GM19351 (cell line): Measurements from ENCODE around the gene NET1.

Experiments
- ATAC-seq: cut with Tn5 transposase; IDR thresholded peaks from one replicate; pipeline ENCODE4 v1.9.1; 2021; ENCODE audit warnings: mild to moderate bottlenecking, moderate library complexity; ENCODE audit not compliant: unreplicated experiment

The NET1 gene

DNA sequence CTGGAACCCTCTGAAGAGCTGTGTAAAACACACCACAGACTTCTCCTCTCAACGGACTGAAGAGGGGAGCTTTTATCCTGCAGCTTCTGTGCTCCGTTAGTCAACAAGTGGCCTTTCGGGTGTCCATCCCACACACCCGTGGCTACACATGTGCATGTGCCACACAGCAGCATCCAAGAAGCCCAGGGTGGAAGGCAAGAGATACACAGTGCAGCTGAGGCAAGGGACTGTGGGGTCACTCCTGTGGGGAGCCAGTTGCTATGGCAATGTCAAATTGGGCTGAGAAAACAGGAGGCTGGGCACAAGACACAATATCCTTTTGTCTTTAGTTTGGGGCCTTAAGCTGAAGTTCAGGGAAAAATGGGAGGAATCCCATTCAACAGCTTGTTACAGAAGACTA is 28.7 kb downstream of the NET1 start:
- ATAC-seq: no peak

DNA sequence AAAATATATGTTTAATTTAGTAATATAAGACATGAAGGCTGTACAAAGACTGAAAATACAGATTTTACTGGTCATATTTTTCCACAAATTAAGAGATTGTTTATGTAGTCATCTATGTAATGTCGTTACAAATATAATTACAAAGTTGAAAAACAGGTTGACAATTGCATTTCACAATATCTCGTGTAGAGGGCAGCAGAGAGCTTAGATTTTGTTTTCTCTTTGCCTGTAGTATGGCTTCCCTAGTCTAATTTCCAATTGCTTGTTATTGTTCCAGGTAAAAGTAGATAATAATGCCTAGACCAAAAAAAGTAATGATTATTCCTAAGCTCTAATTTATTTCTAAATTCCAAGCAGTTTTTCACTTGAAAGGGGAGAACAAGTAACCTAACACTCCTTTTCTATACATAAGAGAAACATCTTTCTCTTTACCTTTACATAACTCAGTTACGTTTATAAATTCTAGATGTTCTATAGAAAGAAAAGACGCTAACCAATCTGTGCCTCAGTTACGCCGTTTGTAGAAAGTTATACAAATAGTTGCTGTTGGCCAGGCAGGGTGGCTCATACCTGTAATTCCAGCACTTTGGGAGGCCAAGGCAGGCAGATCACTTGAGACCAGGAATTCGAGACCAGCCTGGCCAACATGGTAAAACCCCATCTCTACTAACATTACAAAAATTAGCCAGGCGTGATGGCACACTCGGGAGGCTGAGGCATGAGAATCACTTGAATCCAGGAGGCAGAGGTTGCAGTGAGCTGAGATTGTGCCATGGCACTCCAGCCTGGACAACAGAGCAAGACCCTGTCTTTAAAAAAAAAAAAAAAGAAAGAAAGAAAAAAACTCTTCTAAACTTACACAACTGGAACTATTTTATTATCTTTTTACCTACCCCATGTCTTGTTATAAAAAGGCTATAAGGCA is 30.0 kb downstream of the NET1 start:
- ATAC-seq: no peak

DNA sequence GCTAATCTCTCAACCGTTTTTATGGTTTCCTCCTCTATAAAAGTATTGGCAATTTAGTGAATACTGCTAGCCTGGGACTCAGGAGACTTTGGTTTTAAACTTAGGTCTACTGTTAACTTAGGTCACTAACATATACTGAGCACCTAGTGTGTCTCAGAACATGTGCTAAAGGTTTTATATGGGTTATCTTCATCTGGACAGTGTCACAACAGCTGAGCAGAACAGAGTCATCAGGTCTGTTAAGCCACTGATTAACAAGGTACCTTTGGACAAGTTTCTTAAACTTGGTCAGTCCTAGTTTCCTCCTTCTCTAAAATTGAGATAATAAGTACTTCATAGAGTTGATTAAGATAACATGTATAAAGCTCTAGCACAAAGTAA is 30.6 kb downstream of the NET1 start:
- ATAC-seq: peak; percentile 25

DNA sequence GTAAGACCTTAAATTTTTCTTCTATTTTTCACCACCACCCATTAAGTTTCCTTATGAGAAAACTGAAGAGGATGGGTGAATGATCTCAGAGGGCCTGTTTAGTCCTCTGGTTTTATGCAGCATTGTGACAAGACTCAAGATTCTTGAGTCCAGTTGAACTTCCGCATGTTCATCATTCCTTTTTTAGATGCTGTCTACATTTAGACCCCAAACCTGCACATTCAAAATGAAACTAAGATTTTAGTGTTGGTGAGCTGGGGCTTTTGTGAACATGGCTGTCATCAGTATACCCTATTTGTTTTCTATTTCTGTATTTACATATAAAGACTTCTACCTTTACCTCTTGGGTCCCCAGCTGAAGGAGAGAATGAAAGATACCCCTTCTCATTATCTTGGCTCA is 31.1 kb downstream of the NET1 start:
- peak; percentile 76 for ATAC-seq

DNA sequence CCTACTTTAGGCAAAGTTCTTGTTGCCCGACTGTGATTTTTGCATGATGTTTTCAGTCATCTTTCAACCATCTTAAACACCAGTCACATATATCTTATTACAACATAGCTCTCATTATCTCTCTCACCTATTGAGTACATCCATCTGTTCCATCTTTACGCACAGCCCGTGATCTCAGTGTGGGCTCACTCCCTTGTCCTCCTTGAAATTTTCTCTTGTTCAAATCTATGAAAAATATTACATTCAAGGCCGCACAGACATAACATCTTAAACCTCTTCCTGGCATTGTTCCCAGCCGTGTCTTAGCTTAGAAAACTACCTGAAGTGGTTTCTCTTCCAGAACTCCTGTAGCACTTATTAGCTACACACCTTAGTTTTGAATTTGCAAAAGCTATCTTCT is 32.6 kb downstream of the NET1 start:
- ATAC-seq: no peak

DNA sequence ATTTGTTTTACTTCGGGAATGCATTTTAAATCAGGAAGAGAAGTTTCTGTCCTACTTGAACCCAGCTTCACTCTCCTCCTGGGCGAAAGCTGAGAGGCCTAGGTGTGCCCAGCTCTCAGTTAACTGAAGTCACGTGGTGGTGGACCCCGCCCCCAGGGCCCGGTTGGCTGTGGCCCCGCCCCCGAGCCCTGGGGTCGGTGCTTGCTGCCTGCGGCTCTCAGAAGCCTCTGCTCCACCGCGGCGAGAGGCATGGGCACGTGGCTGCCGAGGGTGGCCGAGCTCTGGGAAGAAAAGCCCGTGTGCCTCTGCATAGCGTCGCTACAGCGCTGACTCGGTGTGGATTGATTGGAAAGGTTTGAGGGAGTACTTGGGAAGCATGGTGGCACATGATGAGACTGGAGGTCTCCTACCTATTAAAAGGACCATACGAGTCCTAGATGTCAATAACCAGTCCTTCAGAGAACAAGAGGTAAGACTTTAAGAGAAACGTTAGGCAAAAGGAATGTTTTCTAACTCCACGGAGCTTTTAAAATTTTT is 34.1 kb downstream of the NET1 start:
- ATAC-seq: peak; percentile 36

DNA sequence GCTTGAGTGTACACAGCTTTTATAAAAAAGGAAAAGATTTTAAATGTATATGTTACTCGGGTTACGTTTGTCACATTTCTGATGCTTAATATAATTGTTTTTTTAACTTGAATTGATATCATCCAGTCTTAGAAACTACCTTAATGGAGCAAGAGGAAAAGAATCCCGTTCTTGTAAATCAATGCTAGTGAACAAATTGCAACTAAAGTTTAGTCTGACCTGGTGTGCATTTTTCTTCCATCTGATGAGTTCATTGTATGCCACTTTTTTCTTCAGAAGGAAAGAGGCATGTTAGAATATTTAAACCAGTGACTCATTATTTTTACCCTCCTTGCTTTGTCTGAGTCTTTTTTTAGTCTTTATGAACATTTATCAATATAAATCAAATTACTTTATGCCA is 34.7 kb downstream of the NET1 start:
- no peak for ATAC-seq

DNA sequence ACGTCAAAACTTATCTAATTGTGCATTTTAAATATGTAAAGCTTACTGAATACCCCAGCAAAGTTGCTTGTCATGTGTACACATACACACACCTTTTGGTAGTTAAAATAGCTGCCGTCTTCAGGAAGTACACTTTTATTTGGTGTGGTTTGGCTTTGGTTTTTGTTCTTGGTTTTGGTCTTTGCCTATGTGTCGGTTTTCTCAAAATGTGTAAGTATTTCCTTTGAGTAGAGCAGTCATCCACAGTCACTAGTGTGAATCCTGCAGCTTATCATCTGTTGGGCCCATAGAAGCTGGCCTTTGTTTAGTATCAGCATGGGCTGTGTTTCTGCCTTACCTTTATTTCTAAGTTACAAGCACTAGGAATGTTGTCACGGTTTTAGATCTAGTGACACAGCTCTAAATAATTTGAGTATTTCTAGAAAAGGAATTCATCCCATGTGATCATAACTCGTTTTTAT is 35.3 kb downstream of the NET1 start:
- ATAC-seq: peak; percentile 59

DNA sequence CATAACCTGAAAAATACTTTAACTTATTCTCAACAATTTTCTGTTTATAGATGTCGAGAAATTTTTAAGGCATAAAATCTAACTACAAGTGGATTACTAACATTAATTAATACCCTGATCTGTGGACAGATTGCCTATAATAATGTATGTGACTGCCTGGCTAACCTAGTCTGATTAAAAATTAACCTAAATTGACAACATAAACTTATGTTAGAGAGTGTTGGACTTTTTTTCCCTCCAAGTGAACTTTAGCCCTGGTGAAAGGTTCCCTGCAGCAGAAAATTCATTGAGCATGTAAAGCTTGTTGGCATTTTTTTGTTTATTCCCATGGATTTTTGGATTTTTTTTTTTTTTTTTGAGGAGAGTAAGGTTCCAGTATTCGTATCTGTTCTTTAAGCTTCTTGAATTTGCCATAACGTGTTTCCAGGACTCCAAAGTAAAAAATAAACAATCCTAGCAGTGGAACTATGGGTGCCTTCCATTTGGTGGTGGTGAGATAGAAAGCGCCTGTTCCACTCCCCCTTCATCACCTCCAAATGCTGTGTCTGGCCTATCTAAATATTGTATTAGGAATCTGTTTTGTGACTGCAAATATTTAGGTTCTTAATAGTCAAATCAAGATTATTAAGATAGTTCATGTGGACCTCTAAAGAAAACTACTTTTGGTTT is 36.1 kb downstream of the NET1 start:
- ATAC-seq: no peak

DNA sequence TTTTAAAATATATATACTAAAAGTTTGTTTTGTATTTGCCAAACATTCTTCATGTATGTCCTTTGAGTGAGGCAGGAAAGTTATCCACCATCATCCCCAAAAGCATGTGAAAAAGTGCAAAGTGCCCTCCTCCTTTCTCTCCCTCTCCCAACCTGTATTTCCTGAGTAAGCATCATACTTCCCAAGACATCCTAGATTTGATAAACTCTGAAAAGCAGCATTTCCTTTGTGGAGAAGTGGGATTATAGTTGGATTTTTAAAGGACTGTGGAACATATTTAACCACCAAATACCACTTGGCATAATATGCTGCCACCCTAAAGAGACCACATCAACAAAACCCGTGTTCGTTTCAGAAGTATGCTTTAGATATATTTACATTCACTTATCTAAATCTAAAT is 36.9 kb downstream of the NET1 start:
- no peak for ATAC-seq

DNA sequence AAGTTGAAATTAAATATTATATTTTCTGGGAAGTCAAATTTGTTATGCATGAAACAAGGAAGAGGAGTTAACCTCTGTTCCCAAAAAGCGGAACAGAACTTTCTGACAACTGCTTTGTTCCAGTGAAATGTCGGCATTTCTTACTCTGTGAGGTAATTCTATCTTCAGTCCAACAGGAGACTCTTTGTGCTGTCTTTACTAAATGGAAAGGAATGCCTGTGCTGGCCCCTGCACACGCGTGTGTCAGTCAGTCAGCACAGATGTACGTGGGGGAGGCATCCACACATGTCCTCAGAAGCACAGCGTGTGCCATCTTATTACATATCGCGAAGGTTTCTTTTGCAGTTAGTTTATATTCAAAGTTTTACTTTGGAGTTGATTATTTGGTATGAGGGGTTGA is 37.5 kb downstream of the NET1 start:
- no peak for ATAC-seq

DNA sequence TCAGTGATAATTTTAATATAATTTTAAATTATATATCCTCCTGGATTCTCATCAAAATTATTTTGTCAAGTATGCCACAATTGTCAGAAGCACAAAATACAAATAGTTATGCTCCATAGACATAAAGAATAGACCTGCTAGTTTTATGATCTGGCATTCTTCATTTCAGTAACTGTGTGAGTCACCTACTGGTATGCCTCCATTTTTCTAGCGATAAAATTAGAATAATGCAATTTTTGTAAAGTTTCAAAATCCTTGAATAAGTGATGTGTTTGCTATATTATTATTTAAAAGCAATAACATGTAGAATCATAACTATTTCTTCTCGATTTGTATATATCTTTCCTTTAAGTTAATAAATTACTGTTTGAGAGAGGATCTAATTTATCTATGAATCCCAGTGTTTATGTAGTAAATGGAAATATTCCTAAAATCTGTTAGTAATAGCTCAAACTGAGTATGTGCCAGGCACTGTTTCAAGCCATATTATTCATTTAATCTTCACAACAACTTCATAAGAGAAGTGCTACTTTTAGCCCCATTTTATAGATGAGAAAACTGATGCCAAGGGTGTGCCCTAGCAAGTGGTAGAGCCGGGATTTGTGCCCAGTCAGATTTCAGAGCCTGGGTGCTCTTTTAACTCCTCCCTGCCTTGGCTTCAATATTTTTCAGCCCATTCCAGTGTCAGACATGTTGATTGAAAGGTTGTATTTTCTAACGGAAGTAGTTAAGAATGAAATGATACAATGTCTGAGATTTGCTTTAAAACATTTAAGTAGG is 38.4 kb downstream of the NET1 start:
- no peak for ATAC-seq

DNA sequence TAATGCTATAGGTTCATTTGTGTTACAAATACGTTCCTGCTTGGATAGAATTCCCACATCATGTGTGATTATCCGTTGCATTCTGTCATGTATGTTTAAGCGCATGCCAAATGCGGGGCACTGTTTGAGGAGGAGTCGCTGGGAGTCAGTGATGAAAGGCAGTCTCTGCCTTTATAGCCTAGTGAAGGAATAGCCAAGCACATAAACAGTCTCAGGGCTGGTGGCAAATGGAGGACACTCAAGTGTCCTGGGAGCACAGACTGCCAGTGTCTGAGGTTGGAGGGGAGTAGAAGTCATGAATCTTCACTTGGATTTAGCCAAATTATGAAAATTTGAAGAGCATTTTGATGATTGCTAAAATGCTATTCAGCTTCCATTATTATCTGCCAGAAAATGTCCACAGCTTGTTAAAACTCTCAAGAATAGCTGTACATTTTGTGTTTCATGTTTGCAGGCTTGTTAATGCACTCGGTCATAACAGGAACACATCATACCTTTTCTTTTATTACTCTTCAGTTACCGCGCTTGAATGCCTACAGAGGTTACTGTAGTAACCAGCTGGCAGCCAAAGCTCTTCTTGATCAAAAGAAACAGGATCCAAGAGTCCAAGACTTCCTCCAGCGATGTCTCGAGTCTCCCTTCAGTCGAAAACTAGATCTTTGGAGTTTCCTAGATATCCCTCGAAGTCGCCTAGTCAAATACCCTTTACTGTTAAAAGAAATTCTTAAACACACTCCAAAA is 41.6 kb downstream of the NET1 start:
- no peak for ATAC-seq

DNA sequence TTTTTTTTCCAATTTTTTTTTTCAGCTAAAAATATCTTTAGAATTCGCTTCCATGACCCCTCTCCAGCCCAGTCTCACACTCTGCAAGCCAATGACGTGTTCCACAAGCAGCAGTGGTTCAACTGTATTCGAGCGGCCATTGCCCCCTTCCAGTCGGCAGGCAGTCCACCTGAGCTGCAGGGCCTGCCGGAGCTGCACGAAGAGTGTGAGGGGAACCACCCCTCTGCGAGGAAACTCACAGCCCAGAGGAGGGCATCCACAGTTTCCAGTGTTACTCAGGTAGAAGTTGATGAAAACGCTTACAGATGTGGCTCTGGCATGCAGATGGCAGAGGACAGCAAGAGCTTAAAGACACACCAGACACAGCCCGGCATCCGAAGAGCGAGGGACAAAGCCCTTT is 44.2 kb downstream of the NET1 start:
- no peak for ATAC-seq

DNA sequence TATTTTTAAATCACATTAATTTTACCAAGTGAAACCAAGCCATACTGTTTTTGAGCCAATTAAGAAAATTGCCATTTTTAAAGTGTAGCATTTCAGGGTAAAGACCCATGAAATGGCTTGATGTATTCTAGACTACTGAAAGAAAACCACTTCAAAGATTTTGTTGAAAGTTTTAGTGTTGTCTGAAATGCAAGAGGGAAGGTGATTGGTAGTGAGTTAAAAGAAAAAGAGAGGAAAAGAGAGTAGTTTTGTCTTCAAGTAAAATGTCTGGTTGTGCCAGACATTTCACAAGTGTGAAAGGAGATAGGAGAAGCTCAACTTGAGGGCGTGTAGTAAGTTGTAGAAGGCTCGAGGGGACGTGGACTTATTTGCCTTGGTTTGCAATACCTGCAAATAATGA is 45.4 kb downstream of the NET1 start:
- no peak for ATAC-seq

DNA sequence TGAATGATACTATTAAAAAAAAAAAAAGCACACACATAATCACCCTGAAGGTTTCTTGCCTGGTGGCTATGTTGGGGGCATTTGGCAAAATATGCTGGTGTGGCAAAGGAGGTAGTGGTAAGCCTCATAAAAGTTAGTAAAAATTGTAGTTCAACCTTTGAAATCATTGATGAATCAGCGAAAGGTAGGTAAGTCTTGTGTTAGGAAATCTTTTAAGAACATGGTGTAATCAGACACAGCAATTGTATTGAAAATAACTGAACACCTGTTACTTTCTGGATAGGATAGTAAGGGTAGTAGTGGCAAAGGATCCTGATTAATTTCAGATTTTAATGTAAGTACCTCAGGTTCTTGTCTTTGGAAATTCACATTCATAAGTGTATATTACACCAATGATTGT is 46.1 kb downstream of the NET1 start:
- ATAC-seq: no peak

DNA sequence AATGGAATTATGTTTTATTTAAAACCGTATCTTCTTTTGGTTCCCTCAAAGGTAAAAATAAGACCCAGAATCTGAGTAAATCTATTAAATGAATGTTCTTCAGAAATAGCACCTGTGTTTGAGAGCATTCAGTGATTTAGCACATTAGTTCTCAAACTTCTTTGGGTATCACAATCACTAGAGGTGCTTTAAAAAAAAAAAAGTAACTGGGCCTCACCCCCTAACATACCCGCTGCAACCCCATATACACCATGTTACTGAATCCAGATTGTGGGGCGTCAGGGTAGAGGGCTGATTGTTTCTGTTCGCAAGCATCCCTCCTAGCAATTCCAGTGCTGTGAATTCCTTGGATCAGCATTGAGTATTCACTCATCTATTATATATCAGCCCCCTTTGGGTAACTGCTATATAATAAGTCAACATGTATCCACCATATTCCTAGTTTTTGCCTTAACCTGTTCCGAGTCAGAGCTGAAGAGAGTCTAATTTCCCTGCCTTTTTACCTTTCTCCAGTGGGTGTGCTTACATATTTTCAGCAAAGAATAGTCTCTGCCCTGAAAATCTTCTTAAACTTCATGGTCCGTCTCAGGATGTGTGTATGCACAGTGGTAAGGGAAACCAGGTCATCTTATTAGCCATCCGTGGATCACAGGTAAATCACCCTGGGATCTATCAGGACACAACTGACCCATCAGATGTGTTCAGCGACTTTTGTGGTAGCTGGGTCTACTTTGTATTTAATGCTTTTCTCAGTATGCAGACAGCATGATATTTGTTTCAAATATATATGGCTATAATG is 46.8 kb downstream of the NET1 start:
- no peak for ATAC-seq

DNA sequence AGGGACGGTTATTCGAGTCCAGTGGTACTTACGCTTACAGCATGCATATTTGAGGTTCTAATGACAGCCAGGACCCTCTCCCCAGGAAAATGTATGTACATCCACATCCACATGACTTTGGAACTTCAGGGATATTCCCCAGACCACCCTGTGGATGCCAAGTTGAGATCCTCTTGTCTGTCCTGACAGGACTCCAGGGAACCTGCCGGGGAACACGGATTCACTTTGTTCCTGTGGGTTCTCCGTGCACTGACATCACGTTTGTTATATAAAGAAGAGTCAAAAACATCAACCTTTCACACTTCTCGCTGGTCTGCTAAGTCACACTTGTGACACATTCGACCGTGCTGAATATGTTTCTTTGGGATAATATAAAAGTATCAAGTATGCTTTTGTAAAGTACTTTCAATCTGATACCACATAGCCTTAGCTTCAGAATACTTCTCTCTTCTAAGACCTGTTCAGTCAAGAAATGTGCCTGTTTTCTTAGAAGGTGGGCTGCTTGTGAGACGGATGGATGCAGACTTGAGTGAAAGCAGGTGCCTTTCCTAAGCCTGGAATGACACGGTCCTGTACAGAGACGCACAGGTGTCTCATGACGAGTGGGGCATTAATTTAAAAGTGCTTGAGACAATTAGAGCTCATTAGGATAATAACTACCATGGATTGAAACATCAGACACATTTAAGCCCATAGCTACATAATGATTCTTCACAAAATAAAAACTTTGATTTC is 48.3 kb downstream of the NET1 start:
- no peak for ATAC-seq

DNA sequence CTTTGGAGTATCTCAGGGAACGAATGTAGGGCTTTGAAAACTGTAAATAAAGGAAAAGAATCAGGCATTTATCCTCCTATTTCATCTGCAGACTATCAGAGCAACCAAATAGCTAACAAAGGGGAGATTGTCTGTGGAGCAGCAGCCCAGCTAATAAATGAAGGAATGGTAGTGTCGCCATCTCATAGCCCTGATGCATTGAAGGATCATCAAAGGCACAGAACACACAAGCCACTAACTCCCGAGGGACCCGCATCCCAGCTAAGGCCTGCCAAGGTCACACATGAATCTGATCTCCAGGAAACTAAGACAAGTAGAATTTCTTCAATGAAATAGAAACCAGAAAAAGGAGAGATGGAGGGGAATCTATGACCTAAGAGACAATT is 48.8 kb downstream of the NET1 start:
- ATAC-seq: no peak
